ENCODE data around the gene CATSPERE.
"Not testable (repeated sequence)": the region's sequence is repeated elsewhere in the genome, so short reads cannot be mapped to it uniquely, and the experiment has no call there.

CATSPERE gene

DNA sequence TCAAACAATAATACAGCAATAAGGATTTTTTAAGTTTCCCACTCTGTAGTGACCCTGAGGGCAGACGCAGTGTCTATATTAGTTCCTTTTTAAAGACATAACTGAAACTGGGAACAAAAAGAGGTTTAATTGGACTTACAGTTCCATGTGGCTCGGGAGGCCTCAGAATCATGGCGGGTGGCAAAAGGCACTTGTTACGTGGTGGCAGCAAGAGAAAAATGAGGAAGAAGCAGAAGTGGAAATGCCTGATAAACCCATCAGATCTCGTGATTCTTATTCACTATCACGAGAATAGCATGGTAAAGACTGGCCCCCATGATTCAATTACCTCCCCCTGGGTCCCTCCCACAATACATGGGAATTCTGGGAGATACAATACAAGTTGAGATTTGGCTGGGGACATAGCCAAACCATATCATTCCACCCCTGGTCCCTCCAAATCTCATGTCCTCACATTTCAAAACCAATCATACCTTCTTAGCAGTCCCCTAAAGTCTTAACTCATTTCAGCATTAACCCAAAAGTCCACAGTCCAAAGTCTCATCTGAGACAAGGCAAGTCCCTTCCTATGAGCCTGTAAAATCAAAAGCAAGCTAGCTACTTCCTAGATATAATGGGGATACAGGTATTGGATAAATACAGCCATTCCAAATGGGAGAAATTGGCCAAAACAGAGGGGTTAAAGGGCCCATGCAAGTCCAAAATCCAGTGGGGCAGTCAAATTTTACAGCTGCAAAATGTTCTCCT, 205.8 kb downstream of the CATSPERE start:
- not testable (repeated sequence) for DNase-seq (ENCODE audit: low read depth)

DNA sequence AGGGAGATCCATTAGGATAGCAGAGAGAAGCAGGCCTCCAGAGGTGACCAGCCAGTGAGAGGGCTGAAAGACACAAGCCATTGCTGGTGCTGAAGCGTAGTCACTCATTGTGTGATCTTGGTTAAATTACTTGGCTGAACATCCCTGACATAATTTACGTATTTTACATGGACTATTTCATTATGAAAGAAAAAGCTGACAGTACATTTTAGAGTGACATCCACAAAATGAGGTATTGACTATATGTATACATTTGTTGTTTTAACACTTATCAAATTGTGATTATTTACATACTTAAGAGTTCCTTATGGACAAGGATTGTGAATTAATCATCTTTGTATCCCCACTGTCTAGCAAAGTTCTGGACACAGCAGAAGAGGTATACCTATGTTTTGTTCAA, 206.7 kb downstream of the CATSPERE start:
- DNase-seq (ENCODE audit: low read depth): no peak

- no peak for DNase-seq (ENCODE audit: low read depth)
Observed at GRCh38 chr1:244672946-244673682, 212.0 kb downstream of the CATSPERE start.

DNA sequence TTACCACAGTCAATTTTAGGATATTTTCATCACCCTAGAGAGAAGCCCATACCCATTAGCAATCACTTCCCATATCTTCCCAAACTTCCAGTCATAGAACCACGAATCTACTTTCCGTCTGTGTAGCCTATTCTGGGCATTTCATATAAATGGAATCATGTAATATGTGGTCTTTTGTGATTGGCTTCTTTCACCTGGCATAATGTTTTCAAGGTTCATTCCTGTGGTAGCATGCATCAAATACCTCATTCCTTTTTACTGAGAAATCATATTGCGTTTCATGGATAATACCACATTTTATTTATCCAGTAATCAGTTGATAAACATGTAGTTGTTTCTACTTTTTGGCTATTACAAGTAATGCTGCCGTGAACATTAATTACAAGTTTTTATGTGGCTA, 213.4 kb downstream of the CATSPERE start:
- no peak for DNase-seq (ENCODE audit: low read depth)

DNA sequence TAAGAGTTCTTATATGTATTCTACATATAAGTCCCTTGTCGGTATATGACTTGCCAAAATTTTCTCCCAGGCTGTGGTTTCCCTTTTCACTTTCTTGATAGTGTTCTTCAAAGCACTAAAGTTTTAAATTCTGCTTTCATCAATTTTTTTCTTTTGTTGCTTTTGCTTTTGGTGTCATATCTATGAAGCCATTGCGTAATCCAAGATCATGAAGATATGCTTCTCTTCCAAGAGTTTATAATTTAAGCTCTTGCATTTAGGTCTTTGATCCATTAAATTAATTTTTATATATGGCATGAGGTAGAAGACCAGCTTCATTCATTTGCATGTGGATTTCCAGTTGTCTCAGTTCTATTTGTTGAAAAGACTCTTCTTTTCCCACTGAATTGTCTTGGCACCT, 214.1 kb downstream of the CATSPERE start:
- no peak for DNase-seq (ENCODE audit: low read depth)

- DNase-seq (ENCODE audit: low read depth): no peak
Observed at GRCh38 chr1:244678697-244679096, 217.6 kb downstream of the CATSPERE start.

DNA sequence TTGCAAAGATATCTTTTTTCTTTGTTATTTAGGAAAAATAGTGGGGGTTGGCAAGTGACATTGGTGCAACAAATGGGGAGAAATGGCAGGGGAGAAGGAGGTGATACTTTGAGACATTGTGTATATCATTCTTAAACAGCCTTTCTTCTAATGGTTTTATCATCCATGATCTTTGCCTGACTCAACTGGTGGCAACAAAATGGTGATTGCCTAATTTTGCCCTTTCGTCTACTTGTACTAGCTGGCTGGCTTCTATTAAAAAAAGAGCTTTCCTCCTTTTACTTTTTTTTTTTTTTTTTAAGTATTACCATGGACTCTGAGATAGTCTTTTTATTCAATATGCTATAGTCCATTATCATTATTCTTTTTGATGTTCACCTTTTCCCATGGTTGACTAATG, 219.6 kb downstream of the CATSPERE start:
- DNase-seq (ENCODE audit: low read depth): no peak

GRCh38 chr1:244682087-244682486, 221.0 kb downstream of the CATSPERE start:
- not testable (repeated sequence) for DNase-seq (ENCODE audit: low read depth)

Measured in stromal cell of bone marrow (primary cell).